GM12873 (cell line): Measurements from ENCODE around the gene GLA.

Source experiments
- CTCF ChIP-seq: IDR thresholded peaks from 2 replicates; pipeline ENCODE4 v1.5.1; 2012; ENCODE audit warnings: low read depth, mild to moderate bottlenecking, moderate library complexity, low read length, control low read depth; ENCODE audit not compliant: insufficient read depth; ENCODE audit errors: missing control alignments

Gene GLA

GRCh38 chrX:101386542-101386885 is 21.2 kb downstream of the GLA start:
- TF ChIP-seq CTCF = no peak

- no peak for TF ChIP-seq CTCF
Observed at GRCh38 chrX:101385795-101386541, 21.8 kb downstream of the GLA start, which contains the start of gene BTK. BTK (minus strand) TSS chrX:101386191; CDS start chrX:101375284, 10,907 bp downstream.

GRCh38 chrX:101385026-101385684 is 22.6 kb downstream of the GLA start:
- no peak for TF ChIP-seq CTCF

GRCh38 chrX:101383679-101384205 is 24.0 kb downstream of the GLA start:
- TF ChIP-seq CTCF = no peak

DNA sequence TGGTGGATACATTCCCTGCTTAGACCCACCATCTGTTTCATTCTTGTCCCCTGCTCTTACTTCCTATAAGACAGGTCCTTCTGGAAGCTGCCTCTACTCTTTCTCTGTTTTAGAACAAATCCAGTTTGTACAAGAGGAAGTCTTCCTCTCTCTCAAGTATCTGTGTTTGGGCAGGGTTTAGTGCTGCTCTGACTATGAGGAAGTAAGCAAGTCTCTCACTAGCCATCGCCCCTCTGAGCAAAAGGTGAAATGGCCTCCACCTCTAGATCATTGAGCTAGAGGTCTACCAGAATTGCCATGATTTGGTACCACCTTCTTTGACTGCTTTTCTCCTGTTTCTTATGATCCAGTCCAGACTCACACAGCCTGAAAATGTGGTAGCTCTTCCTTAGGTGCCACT is 30.2 kb downstream of the GLA start:
- no peak for TF ChIP-seq CTCF

DNA sequence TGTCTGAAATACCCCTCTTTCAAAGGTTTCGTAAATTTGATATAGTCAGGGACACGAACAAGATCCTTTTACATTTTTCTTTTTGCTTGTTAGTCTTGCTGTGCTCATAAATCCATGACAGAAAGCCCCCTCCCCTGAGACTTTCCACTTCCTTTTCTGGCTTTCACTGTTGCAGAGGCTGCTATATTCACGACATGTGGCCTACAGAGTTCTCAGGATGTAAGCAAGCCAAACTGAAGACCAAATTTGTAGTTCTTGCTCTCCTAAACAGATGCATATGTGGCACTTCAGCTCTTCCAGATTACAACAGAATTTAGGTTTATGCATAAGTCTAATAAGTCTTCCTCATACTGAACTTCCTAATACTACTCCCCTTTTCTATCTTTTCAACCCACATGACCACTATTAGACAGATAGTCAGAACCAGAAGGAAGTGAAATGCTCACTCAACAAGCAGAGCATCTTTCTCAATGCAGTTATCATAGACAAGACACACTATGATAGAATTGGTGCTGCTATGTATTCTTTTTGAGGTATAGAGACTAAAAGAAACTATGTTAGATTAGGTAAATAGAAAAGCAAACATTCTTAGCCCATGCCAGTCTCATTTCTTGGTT is 36.7 kb downstream of the GLA start:
- TF ChIP-seq CTCF = no peak

- TF ChIP-seq CTCF = no peak
Observed at GRCh38 chrX:101369687-101370086, 38.0 kb downstream of the GLA start.
